Measurements from ENCODE around the gene CD82.

DNA sequence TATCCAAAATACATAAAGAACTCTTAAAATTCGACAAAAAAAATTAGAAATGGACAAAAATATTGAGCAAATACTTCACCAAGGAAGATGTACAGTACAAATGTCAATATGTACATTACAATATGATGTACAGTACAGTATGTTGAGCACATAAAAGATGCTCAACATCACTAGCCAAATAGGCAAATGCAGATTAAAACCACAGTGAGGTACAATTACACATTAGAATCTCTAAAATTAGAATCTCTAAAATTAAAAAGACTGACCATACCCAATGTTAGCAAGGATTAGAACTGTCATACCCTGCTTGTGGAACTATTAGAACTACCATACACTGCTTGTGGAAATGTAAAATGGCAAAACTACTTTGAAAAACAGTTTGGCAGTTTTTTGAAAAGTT lies 82.6 kb downstream of the CD82 start:
- TF ChIP-seq CTCF (IDR thresholded peaks at IDR 0.05) (no peak), POLR2A (IDR thresholded peaks at IDR 0.05) (no peak)

All from right lobe of liver (tissue), 4 donors.